NCI-H748 treated with DMSO at 0.1 percent for 48 hours (cell line): ENCODE measurements around the gene CYP1A1.
"Not testable (repeated sequence)": the region's sequence is repeated elsewhere in the genome, so short reads cannot be mapped to it uniquely, and the experiment has no call there.

ENCODE experiments used
- DNase-seq: peaks from one replicate; lab custom pipeline; 2025; lab: John Stamatoyannopoulos, UW

The CYP1A1 gene

GRCh38 chr15:74738239-74738638 lies 12.9 kb upstream of the CYP1A1 start:
- DNase-seq = not testable (repeated sequence)

- DNase-seq = no peak
Observed at GRCh38 chr15:74735305-74735704, 10.0 kb upstream of the CYP1A1 start.

GRCh38 chr15:74733269-74733668 lies 7.9 kb upstream of the CYP1A1 start:
- DNase-seq = no peak

GRCh38 chr15:74732846-74733245 lies 7.5 kb upstream of the CYP1A1 start:
- DNase-seq = no peak

GRCh38 chr15:74730619-74731316 lies 5.4 kb upstream of the CYP1A1 start:
- no peak for DNase-seq

- not testable (repeated sequence) for DNase-seq
Observed at GRCh38 chr15:74729372-74729771, 4.0 kb upstream of the CYP1A1 start.

GRCh38 chr15:74728699-74729098 lies 3.4 kb upstream of the CYP1A1 start:
- not testable (repeated sequence) for DNase-seq

GRCh38 chr15:74727727-74728126 lies 2.4 kb upstream of the CYP1A1 start:
- no peak for DNase-seq

GRCh38 chr15:74726774-74727164 lies 1.4 kb upstream of the CYP1A1 start:
- no peak for DNase-seq

GRCh38 chr15:74725845-74726773 lies 781 bp upstream of the CYP1A1 start:
- DNase-seq = no peak

- DNase-seq = no peak
Observed at GRCh38 chr15:74724570-74725224, 631 bp downstream of the CYP1A1 start.

GRCh38 chr15:74723754-74724334 lies 1.5 kb downstream of the CYP1A1 start:
- no peak for DNase-seq

- no peak for DNase-seq
Observed at GRCh38 chr15:74723187-74723586, 2.1 kb downstream of the CYP1A1 start.

- DNase-seq = no peak
Observed at GRCh38 chr15:74722591-74722990, 2.7 kb downstream of the CYP1A1 start.

GRCh38 chr15:74716651-74717050 lies 8.7 kb downstream of the CYP1A1 start:
- no peak for DNase-seq

GRCh38 chr15:74712311-74712710 lies 13.0 kb downstream of the CYP1A1 start:
- DNase-seq = no peak

GRCh38 chr15:74710319-74711094 lies 14.8 kb downstream of the CYP1A1 start:
- DNase-seq = no peak

GRCh38 chr15:74709892-74710291 lies 15.4 kb downstream of the CYP1A1 start:
- no peak for DNase-seq

GRCh38 chr15:74709011-74709410 lies 16.3 kb downstream of the CYP1A1 start:
- DNase-seq = no peak

GRCh38 chr15:74696808-74697207 lies 28.5 kb downstream of the CYP1A1 start:
- no peak for DNase-seq

- no peak for DNase-seq
Observed at GRCh38 chr15:74696398-74696729, 29.0 kb downstream of the CYP1A1 start.
